Measurements from ENCODE around the gene CFAP77. TPM values are rescaled to one million over a fixed set of nuclear protein-coding genes. Genes with fewer than 3 reads are reported as not detected.

The CFAP77 gene
- polyA plus RNA-seq, 2 donors: not detected

Other genes with a start within 250 kb of the CFAP77 start
- under 1 TPM; 0.18 TPM for gene NTNG2, start 248.2 kb upstream of the CFAP77 start, polyA plus RNA-seq
- gene SETX, start 55.2 kb upstream of the CFAP77 start, polyA plus RNA-seq: 10 to 100 TPM; 12.2 to 12.5 TPM
- gene TTF1, start 3.4 kb upstream of the CFAP77 start, polyA plus RNA-seq: 10 to 100 TPM in 1 of 2 donors, 1 to 10 TPM in 1; 9.2 to 11.1 TPM
- not detected for gene BARHL1, start 172.4 kb downstream of the CFAP77 start, polyA plus RNA-seq